Peyer's patch (tissue), 4 donors: ENCODE data around the gene ASPN. TPM values are rescaled to one million over a fixed set of nuclear protein-coding genes. Genes with fewer than 3 reads are reported as not detected.

ENCODE experiments used
- DNase-seq, 3 donors: peaks; one replicate each; pipeline ENCODE4 v3.0.0-alpha.2; 2017 to 2019
- H3K27ac ChIP-seq, 4 donors: fragments of 200-600 bp; sonication (generic); one replicate each; pipeline ENCODE4 v1.5.1; 2016 to 2019
- H3K27me3 ChIP-seq, 2 donors: fragments of 200-600 bp; sonication (generic); one replicate each; pipeline ENCODE4 v1.5.1; 2019
- H3K36me3 ChIP-seq, 3 donors: fragments of 200-600 bp; sonication (generic); one replicate each; pipeline ENCODE4 v1.5.1; 2016 to 2019
- H3K4me1 ChIP-seq, 4 donors: fragments of 200-600 bp; sonication (generic); one replicate each; pipeline ENCODE4 v1.5.1; 2016 to 2019
- H3K4me3 ChIP-seq, 4 donors: fragments of 200-600 bp; sonication (generic); 1 replicate in 3 of 4; 2 replicates in 1 of 4; pipeline ENCODE4 v1.5.1; 2016 to 2019; ENCODE audit warnings: mild to moderate bottlenecking in 1 of 4
- H3K9me3 ChIP-seq, 4 donors: fragments of 200-600 bp; sonication (generic); one replicate each; pipeline ENCODE4 v1.5.1; 2016 to 2019; ENCODE audit warnings: mild to moderate bottlenecking in 1 of 4
- CTCF ChIP-seq, 6 experiments: fragments of 450-650 bp in 4 of 6; fragments of 200-600 bp in 2 of 6; sonication (generic) in 1 of 6; IDR thresholded peaks; one replicate each; pipeline ENCODE4 v1.5.1; 2017 to 2019; ENCODE audit warnings: antibody characterized with exemption in 6 of 6, mild to moderate bottlenecking in 3 of 6, moderate library complexity in 1 of 6
- POLR2A ChIP-seq, 2 donors: fragments of 450-650 bp; IDR thresholded peaks; one replicate each; pipeline ENCODE4 v1.5.1; 2017; ENCODE audit warnings: antibody characterized with exemption in 2 of 2, mild to moderate bottlenecking in 2 of 2, moderate library complexity in 2 of 2
- total RNA-seq, 4 donors: library from RNA; depleted of rRNA; stranded (reverse); fragments of >200 nt; gene quantifications; one replicate each; pipeline ENCODE4 v1.1.0, GENCODE V29; 2016

ASPN gene
- total RNA-seq, 4 donors from 2014 or later = 2.5 to 4.7 (median 4.4) TPM

GRCh38 chr9:92474587-92474986 lies 7.7 kb downstream of the ASPN start:
- Histone ChIP-seq H3K36me3 (no peaks in the 10 kb centered on the region), H3K27ac (no peak overlapping the region), H3K4me3 (no peak overlapping the region), H3K4me1 (no peaks in the 10 kb centered on the region), H3K9me3 (no peaks in the 10 kb centered on the region), H3K27me3 (no peaks in the 10 kb centered on the region)
- no peak for DNase-seq
- TF ChIP-seq CTCF (IDR thresholded peaks at IDR 0.05) (no peak), POLR2A (IDR thresholded peaks at IDR 0.05) (no peak)

GRCh38 chr9:92468206-92468605 lies 14.1 kb downstream of the ASPN start:
- no peak overlapping the region for H3K4me3 ChIP-seq
- H3K9me3 ChIP-seq = no peaks in the 10 kb centered on the region
- no peaks in the 10 kb centered on the region for H3K4me1 ChIP-seq
- no peak for DNase-seq
- H3K36me3 ChIP-seq = no peaks in the 10 kb centered on the region
- no peak overlapping the region for H3K27ac ChIP-seq
- TF ChIP-seq CTCF (IDR thresholded peaks at IDR 0.05) (no peak), POLR2A (IDR thresholded peaks at IDR 0.05) (no peak)
- no peaks in the 10 kb centered on the region for H3K27me3 ChIP-seq

GRCh38 chr9:92467511-92467910 lies 14.8 kb downstream of the ASPN start:
- no peak overlapping the region for H3K27ac ChIP-seq
- TF ChIP-seq POLR2A (IDR thresholded peaks at IDR 0.05) = no peak

GRCh38 chr9:92467041-92467440 lies 15.3 kb downstream of the ASPN start:
- no peak overlapping the region for H3K27ac ChIP-seq
- H3K4me3 ChIP-seq = no peak overlapping the region
- no peaks in the 10 kb centered on the region for H3K4me1 ChIP-seq
- H3K27me3 ChIP-seq = no peaks in the 10 kb centered on the region
- no peak for TF ChIP-seq CTCF (IDR thresholded peaks at IDR 0.05)
- TF ChIP-seq POLR2A (IDR thresholded peaks at IDR 0.05) = no peak
- no peaks in the 10 kb centered on the region for H3K9me3 ChIP-seq
- no peak for DNase-seq
- H3K36me3 ChIP-seq = no peaks in the 10 kb centered on the region

More at GRCh38 chr9:92467511-92467910, 14.8 kb downstream of the ASPN start:
- DNase-seq = no peak
- no peaks in the 10 kb centered on the region for H3K4me1 ChIP-seq
- no peaks in the 10 kb centered on the region for H3K36me3 ChIP-seq
- no peaks in the 10 kb centered on the region for H3K27me3 ChIP-seq
- H3K4me3 ChIP-seq = no peak overlapping the region
- H3K9me3 ChIP-seq = no peaks in the 10 kb centered on the region

GRCh38 chr9:92463984-92464383 lies 18.3 kb downstream of the ASPN start:
- Histone ChIP-seq H3K27me3 (no peaks in the 10 kb centered on the region), H3K36me3 (no peaks in the 10 kb centered on the region), H3K4me1 (no peaks in the 10 kb centered on the region), H3K27ac (peak overlapping the region in 1 of 4 donors; percentile 67), H3K9me3 (no peaks in the 10 kb centered on the region), H3K4me3 (no peak overlapping the region)
- TF ChIP-seq CTCF (IDR thresholded peaks at IDR 0.05) (no peak), POLR2A (IDR thresholded peaks at IDR 0.05) (no peak)
- no peak for DNase-seq

GRCh38 chr9:92463387-92463786 lies 18.9 kb downstream of the ASPN start:
- no peak for DNase-seq
- H3K27ac ChIP-seq = peak overlapping the region in 1 of 4 donors; percentile 19

More at GRCh38 chr9:92463387-92463786, 18.9 kb downstream of the ASPN start:
- no peak overlapping the region for H3K4me3 ChIP-seq
- no peaks in the 10 kb centered on the region for H3K27me3 ChIP-seq
- TF ChIP-seq CTCF (IDR thresholded peaks at IDR 0.05) (no peak), POLR2A (IDR thresholded peaks at IDR 0.05) (no peak)
- no peaks in the 10 kb centered on the region for H3K4me1 ChIP-seq
- no peaks in the 10 kb centered on the region for H3K9me3 ChIP-seq
- no peaks in the 10 kb centered on the region for H3K36me3 ChIP-seq
